ENCODE results near the gene RGL2. TPM values are rescaled to one million over a fixed set of nuclear protein-coding genes. Genes with fewer than 3 reads are reported as not detected.

The RGL2 gene
- total RNA-seq, 1 donor, result 13.0 TPM

GRCh38 chr6:33321227-33321626, 22.5 kb upstream of the RGL2 start:
- H3K4me3 ChIP-seq (ENCODE audit: low read depth, low read length), result peak overlapping the region; percentile 79
- no peak for TF ChIP-seq CTCF (IDR thresholded peaks at IDR 0.05; ENCODE audit: insufficient read depth, low read depth, low read length)
- DNase-seq (ENCODE audit: low read depth), result no peak

GRCh38 chr6:33320315-33321181, 21.8 kb upstream of the RGL2 start:
- H3K4me3 ChIP-seq (ENCODE audit: low read depth, low read length), result peak overlapping the region; percentile 28
- TF ChIP-seq CTCF (IDR thresholded peaks at IDR 0.05; ENCODE audit: insufficient read depth, low read depth, low read length), result no peak
- peak; percentile 96 for DNase-seq (ENCODE audit: low read depth)

GRCh38 chr6:33319939-33320314, 21.2 kb upstream of the RGL2 start:
- no peak for DNase-seq (ENCODE audit: low read depth)
- no peak for TF ChIP-seq CTCF (IDR thresholded peaks at IDR 0.05; ENCODE audit: insufficient read depth, low read depth, low read length)
- peak overlapping the region; percentile 28 for H3K4me3 ChIP-seq (ENCODE audit: low read depth, low read length)

GRCh38 chr6:33318426-33319073, 19.8 kb upstream of the RGL2 start:
- peak overlapping the region; percentile 81 for H3K4me3 ChIP-seq (ENCODE audit: low read depth, low read length)
- no peak for DNase-seq (ENCODE audit: low read depth)
- TF ChIP-seq CTCF (IDR thresholded peaks at IDR 0.05; ENCODE audit: insufficient read depth, low read depth, low read length), result no peak

GRCh38 chr6:33317669-33318425, 19.1 kb upstream of the RGL2 start, which contains the start of gene ZBTB22:
Gene ZBTB22, minus strand, starts transcription at chr6:33317744. Its CDS starts 828 bp downstream, at chr6:33316916.
- peak; percentile 100 for DNase-seq (ENCODE audit: low read depth)
- peak within 1 kb of the TSS; percentile 81 for H3K4me3 ChIP-seq (ENCODE audit: low read depth, low read length)
- TF ChIP-seq CTCF (IDR thresholded peaks at IDR 0.05; ENCODE audit: insufficient read depth, low read depth, low read length), result no peak

GRCh38 chr6:33317419-33317668, 18.6 kb upstream of the RGL2 start:
- TF ChIP-seq CTCF (IDR thresholded peaks at IDR 0.05; ENCODE audit: insufficient read depth, low read depth, low read length), result no peak
- DNase-seq (ENCODE audit: low read depth), result no peak
- peak overlapping the region; percentile 81 for H3K4me3 ChIP-seq (ENCODE audit: low read depth, low read length)

Measured in fibroblast of villous mesenchyme (primary cell).